Measurements from ENCODE around the gene NOXA1. TPM values are rescaled to one million over a fixed set of nuclear protein-coding genes. Genes with fewer than 3 reads are reported as not detected.

The NOXA1 gene
- total RNA-seq, 6 experiments from 2014 or later = 4.7 to 8.0 (median 5.7) TPM

GRCh38 chr9:137457406-137458193, 34.4 kb downstream of the NOXA1 start:
- no peak overlapping the region for H3K27ac ChIP-seq
- intact Hi-C loops (cut with DNase I) = no loop called here
- 60% methylated on average over 1 of the region's 44 CpGs for WGBS (ENCODE audit: insufficient coverage, low coverage, low lambda C conversion rate, missing lambda C conversion rate)
- ATAC-seq (no peak), DNase-seq (peak in 2 of 3 donors; percentile 47 to 57)
- H3K4me3 ChIP-seq = no peak overlapping the region
- TF ChIP-seq CTCF (IDR thresholded peaks at IDR 0.05) = no peak
- no peak for TF ChIP-seq POLR2A (IDR thresholded peaks at IDR 0.05)
- no peaks in the 10 kb centered on the region for H3K9me3 ChIP-seq
- no peaks in the 10 kb centered on the region for H3K36me3 ChIP-seq
- H3K27me3 ChIP-seq = no peaks in the 10 kb centered on the region
- H3K4me1 ChIP-seq = peaks cover 0 to 25% (median 3%) of the 10 kb centered on the region in 4 donors

GRCh38 chr9:137458194-137459151, 35.3 kb downstream of the NOXA1 start:
- peak overlapping the region in 2 of 3 donors; percentile 59 to 61 for H3K27ac ChIP-seq

GRCh38 chr9:137459152-137459600, 36.0 kb downstream of the NOXA1 start, which contains the start of gene NSMF:
Gene NSMF (minus strand): TSS chr9:137459334. CDS start chr9:137459102, 232 bp downstream.
- H3K27me3 ChIP-seq = no peaks in the 10 kb centered on the region
- peak; percentile 80 to 88 (median 84) for ATAC-seq
- peak; percentile 91 for TF ChIP-seq POLR2A (IDR thresholded peaks at IDR 0.05)
- no peak for TF ChIP-seq CTCF (IDR thresholded peaks at IDR 0.05)
- DNase-seq = peak; percentile 97 to 98 (median 97)
- no peaks in the 10 kb centered on the region for H3K36me3 ChIP-seq
- peaks cover 0 to 25% (median 3%) of the 10 kb centered on the region in 4 donors for H3K4me1 ChIP-seq
- peak within 1 kb of the TSS; percentile 28 to 86 (median 61) for H3K27ac ChIP-seq
- H3K4me3 ChIP-seq = peak within 1 kb of the TSS; percentile 65 to 73 (median 69)
- intact Hi-C loops (cut with DNase I) = no loop called here
- no peaks in the 10 kb centered on the region for H3K9me3 ChIP-seq
- WGBS (ENCODE audit: insufficient coverage, low coverage, low lambda C conversion rate, missing lambda C conversion rate) = 0% methylated on average over 5 of the region's 62 CpGs

More at GRCh38 chr9:137458194-137459151, 35.3 kb downstream of the NOXA1 start:
- no peaks in the 10 kb centered on the region for H3K27me3 ChIP-seq
- H3K9me3 ChIP-seq = no peaks in the 10 kb centered on the region
- H3K4me1 ChIP-seq = peaks cover 0 to 25% (median 3%) of the 10 kb centered on the region in 4 donors
- peak; percentile 44 to 64 (median 55) for DNase-seq
- ATAC-seq = no peak
- TF ChIP-seq CTCF (IDR thresholded peaks at IDR 0.05) (no peak), POLR2A (IDR thresholded peaks at IDR 0.05) (no peak)
- intact Hi-C loops (cut with DNase I) = no loop called here
- no CpG with 5 or more reads among the region's 88 CpGs for WGBS (ENCODE audit: insufficient coverage, low coverage, low lambda C conversion rate, missing lambda C conversion rate)
- no peaks in the 10 kb centered on the region for H3K36me3 ChIP-seq
- peak overlapping the region; percentile 65 to 73 (median 69) for H3K4me3 ChIP-seq

- H3K4me1 ChIP-seq = peaks cover 0 to 21% (median 2%) of the 10 kb centered on the region in 4 donors
- peak in 2 of 3 donors; percentile 31 to 58 for DNase-seq
- TF ChIP-seq POLR2A (IDR thresholded peaks at IDR 0.05) = no peak
- TF ChIP-seq CTCF (IDR thresholded peaks at IDR 0.05) = no peak
- no peaks in the 10 kb centered on the region for H3K36me3 ChIP-seq
- intact Hi-C loops (cut with DNase I) = no loop called here
- no peaks in the 10 kb centered on the region for H3K9me3 ChIP-seq
- no peaks in the 10 kb centered on the region for H3K27me3 ChIP-seq
- H3K4me3 ChIP-seq = peak overlapping the region; percentile 3 to 73 (median 33)
- H3K27ac ChIP-seq = peak overlapping the region; percentile 28 to 86 (median 61)
- ATAC-seq = peak in 3 of 4 donors; percentile 0 to 1 (median 0)
- WGBS (ENCODE audit: insufficient coverage, low coverage, low lambda C conversion rate, missing lambda C conversion rate) = 0% methylated on average over 1 of the region's 15 CpGs
These were observed 36.6 kb downstream of the NOXA1 start for GRCh38 chr9:137459601-137460362.

Measured in right lobe of liver (tissue), 6 donors.